ENCODE data around the gene ARHGAP12. TPM values are rescaled to one million over a fixed set of nuclear protein-coding genes. Genes with fewer than 3 reads are reported as not detected.
"Not testable (repeated sequence)": the region's sequence is repeated elsewhere in the genome, so short reads cannot be mapped to it uniquely, and the experiment has no call there.

The ARHGAP12 gene
- polyA plus RNA-seq, 4 donors = 28.4 to 41.6 (median 37.4) TPM

GRCh38 chr10:31774299-31774900, 154.2 kb downstream of the ARHGAP12 start:
- DNase-seq (ENCODE audit: low read depth in 4 of 4, low spot score in 3 of 4) = no peak

- no peak for DNase-seq (ENCODE audit: low read depth in 4 of 4, low spot score in 3 of 4)
Observed at GRCh38 chr10:31773749-31774298, 154.8 kb downstream of the ARHGAP12 start.

- no peak for DNase-seq (ENCODE audit: low read depth in 4 of 4, low spot score in 3 of 4)
Observed at GRCh38 chr10:31771331-31771831, 157.2 kb downstream of the ARHGAP12 start.

- DNase-seq (ENCODE audit: low read depth in 4 of 4, low spot score in 3 of 4) = no peak
Observed at GRCh38 chr10:31770307-31770902, 158.2 kb downstream of the ARHGAP12 start.

- no peak for DNase-seq (ENCODE audit: low read depth in 4 of 4, low spot score in 3 of 4)
Observed at GRCh38 chr10:31769564-31769963, 159.1 kb downstream of the ARHGAP12 start.

GRCh38 chr10:31768935-31769334, 159.7 kb downstream of the ARHGAP12 start:
- DNase-seq (ENCODE audit: low read depth in 4 of 4, low spot score in 3 of 4) = not testable (repeated sequence)

GRCh38 chr10:31768467-31768866, 160.2 kb downstream of the ARHGAP12 start:
- DNase-seq (ENCODE audit: low read depth in 4 of 4, low spot score in 3 of 4) = no peak

- DNase-seq (ENCODE audit: low read depth in 4 of 4, low spot score in 3 of 4) = no peak
Observed at GRCh38 chr10:31765541-31765940, 163.1 kb downstream of the ARHGAP12 start.

GRCh38 chr10:31762316-31762715, 166.3 kb downstream of the ARHGAP12 start:
- no peak for DNase-seq (ENCODE audit: low read depth in 4 of 4, low spot score in 3 of 4)

- DNase-seq (ENCODE audit: low read depth in 4 of 4, low spot score in 3 of 4) = no peak
Observed at GRCh38 chr10:31761156-31761555, 167.5 kb downstream of the ARHGAP12 start.

GRCh38 chr10:31760674-31761081, 168.0 kb downstream of the ARHGAP12 start:
- peak in 1 of 4 donors; percentile 33 for DNase-seq (ENCODE audit: low read depth in 4 of 4, low spot score in 3 of 4)

GRCh38 chr10:31759799-31760626, 168.6 kb downstream of the ARHGAP12 start:
- peak; percentile 87 to 92 (median 91) for DNase-seq (ENCODE audit: low read depth in 4 of 4, low spot score in 3 of 4)

GRCh38 chr10:31759124-31759798, 169.4 kb downstream of the ARHGAP12 start:
- peak in 2 of 4 donors; percentile 31 to 34 for DNase-seq (ENCODE audit: low read depth in 4 of 4, low spot score in 3 of 4)

- no peak for DNase-seq (ENCODE audit: low read depth in 4 of 4, low spot score in 3 of 4)
Observed at GRCh38 chr10:31758495-31758894, 170.1 kb downstream of the ARHGAP12 start.

GRCh38 chr10:31757831-31758230, 170.8 kb downstream of the ARHGAP12 start:
- DNase-seq (ENCODE audit: low read depth in 4 of 4, low spot score in 3 of 4) = no peak

- DNase-seq (ENCODE audit: low read depth in 4 of 4, low spot score in 3 of 4) = no peak
Observed at GRCh38 chr10:31757386-31757791, 171.2 kb downstream of the ARHGAP12 start.

- DNase-seq (ENCODE audit: low read depth in 4 of 4, low spot score in 3 of 4) = no peak
Observed at GRCh38 chr10:31756729-31757110, 171.9 kb downstream of the ARHGAP12 start.

- no peak for DNase-seq (ENCODE audit: low read depth in 4 of 4, low spot score in 3 of 4)
Observed at GRCh38 chr10:31756101-31756728, 172.4 kb downstream of the ARHGAP12 start.

Measured in right renal pelvis (tissue), 4 donors.